Endothelial cell of umbilical vein (primary cell): Measurements from ENCODE around the gene PHF24. TPM values are rescaled to one million over a fixed set of nuclear protein-coding genes. Genes with fewer than 3 reads are reported as not detected.

Experiments
- BruUV-seq: library from RNA; stranded (reverse); fragments of 400-500 nt; replicated peaks from 2 replicates; lab custom pipeline; 2021; lab: Mats Ljungman, UMichigan
- CTCF ChIA-PET: fragments of 300-600, 350-600 bp; sonication (Branson Sonifier 250); formaldehyde crosslinking; loops from one replicate; lab custom pipeline; 2021; ENCODE audit warnings: antibody characterized with exemption, inconsistent platforms; lab: Charles Lee
- POLR2A ChIA-PET: fragments of 300-600, 350-600 bp; sonication (Branson Sonifier 250); formaldehyde crosslinking; loops from one replicate; lab custom pipeline; 2021; ENCODE audit warnings: antibody characterized with exemption, inconsistent platforms; lab: Charles Lee
- DNase-seq: peaks from one replicate; pipeline ENCODE4 v3.0.0-alpha.2; 2011; ENCODE audit warnings: low read depth, low spot score
- FAIRE-seq: peaks from 2 replicates; lab custom pipeline; 2011; peaks lifted over from hg19 to GRCh38; lab: Jason Lieb, UNC
- H2AFZ ChIP-seq: 2 replicates; pipeline ENCODE4 v1.6.0; 2012; ENCODE audit warnings: low read depth, low read length, control low read depth, inconsistent platforms
- H3K27ac ChIP-seq: 2 replicates; pipeline ENCODE4 v1.5.1; 2011; ENCODE audit warnings: low read depth, mild to moderate bottlenecking, control low read depth, low read length, moderate library complexity; ENCODE audit not compliant: insufficient read depth
- H3K27me3 ChIP-seq, 2 experiments: 2 replicates each; pipeline versions ENCODE4 v1.6.0 to v1.6.1; 2011; ENCODE audit warnings: low read length in 2 of 2, mixed read lengths in 1 of 2; ENCODE audit not compliant: control insufficient read depth in 2 of 2, insufficient read depth in 2 of 2
- H3K36me3 ChIP-seq, 2 experiments: 2 replicates in 1 of 2; 3 replicates in 1 of 2; pipeline ENCODE4 v1.5.1; 2011; ENCODE audit warnings: low read length in 2 of 2, mild to moderate bottlenecking in 1 of 2, moderate library complexity in 1 of 2; ENCODE audit not compliant: control insufficient read depth in 2 of 2, insufficient read depth in 2 of 2; ENCODE audit errors: extremely low read depth in 1 of 2
- H3K4me1 ChIP-seq: 3 replicates; pipeline ENCODE4 v1.5.1; 2011; ENCODE audit warnings: mild to moderate bottlenecking, low read length; ENCODE audit not compliant: control insufficient read depth, insufficient read depth; ENCODE audit errors: extremely low read depth
- H3K4me2 ChIP-seq: 2 replicates; pipeline ENCODE4 v1.6.1; 2011; ENCODE audit warnings: low read length, control low read depth, mixed read lengths; ENCODE audit not compliant: insufficient read depth
- H3K4me3 ChIP-seq, 3 experiments: fragments of 200-600 bp in 1 of 3; sonication (generic), shearing (Covaris generic) in 1 of 3; replicated peaks in 1 of 3; 2 replicates each; pipeline ENCODE4 v1.5.1; 2011 to 2016; ENCODE audit warnings: control low read depth in 3 of 3, low read length in 3 of 3, mild to moderate bottlenecking in 2 of 3, inconsistent platforms in 1 of 3, low read depth in 1 of 3, moderate library complexity in 1 of 3; ENCODE audit not compliant: insufficient read depth in 1 of 3
- H3K79me2 ChIP-seq: 2 replicates; pipeline ENCODE4 v1.6.0; 2012; ENCODE audit warnings: low read length, inconsistent platforms; ENCODE audit not compliant: control insufficient read depth, insufficient read depth
- H3K9ac ChIP-seq: replicated peaks from 2 replicates; pipeline ENCODE3; 2011; ENCODE audit warnings: low read length, control low read depth; ENCODE audit not compliant: insufficient read depth; ENCODE audit errors: extremely low read depth
- H3K9me1 ChIP-seq: replicated peaks from 3 replicates; pipeline ENCODE4 v1.6.0; 2011; ENCODE audit warnings: mild to moderate bottlenecking, low read length; ENCODE audit not compliant: control insufficient read depth, insufficient read depth; ENCODE audit errors: extremely low read depth
- H3K9me3 ChIP-seq: replicated peaks from 2 replicates; pipeline ENCODE4 v1.5.1; 2012; ENCODE audit warnings: low read length, inconsistent platforms; ENCODE audit not compliant: control insufficient read depth, insufficient read depth
- H4K20me1 ChIP-seq: replicated peaks from 2 replicates; pipeline ENCODE3; 2011; ENCODE audit warnings: mild to moderate bottlenecking, low read length; ENCODE audit not compliant: control insufficient read depth, insufficient read depth; ENCODE audit errors: extremely low read depth
- EZH2 ChIP-seq: IDR thresholded peaks from 2 replicates; pipeline ENCODE4 v1.6.1; 2012; ENCODE audit warnings: borderline replicate concordance, low read depth, mild to moderate bottlenecking, moderate library complexity, low read length, inconsistent platforms; ENCODE audit not compliant: severe bottlenecking
- FOS ChIP-seq: IDR thresholded peaks from 2 replicates; pipeline ENCODE4 v1.6.1; 2011; ENCODE audit warnings: mild to moderate bottlenecking, low read length, moderate library complexity, borderline replicate concordance; ENCODE audit not compliant: insufficient read depth
- GATA2 ChIP-seq: IDR thresholded peaks from 2 replicates; pipeline ENCODE4 v1.7.0; 2011; ENCODE audit warnings: low read depth, mild to moderate bottlenecking, moderate library complexity, mixed read lengths, low read length; ENCODE audit not compliant: insufficient read length, insufficient read depth
- POLR2A ChIP-seq: IDR thresholded peaks from 2 replicates; pipeline ENCODE4 v1.6.1; 2012; ENCODE audit warnings: low read depth, mild to moderate bottlenecking, control low read depth, low read length
- dilution Hi-C: fragments of 300-500 bp; cut with MboI; formaldehyde crosslinking; loops from one replicate; pipeline ENCODE4 v1.15.0; 2019; ENCODE audit warnings: low sequenced_read_pairs; ENCODE audit not compliant: extremely low pct_ligation_motif_present
- intact Hi-C: fragments of 100-400 bp; cut with micrococcal nuclease; formaldehyde crosslinking; loops from one replicate; pipeline ENCODE4 v1.10.0; 2022
- polyA plus RNA-seq, 4 experiments: library from polyadenylated mRNA; depleted of rRNA in 3 of 4; stranded (reverse) in 3 of 4; unstranded in 1 of 4; fragments of >200 nt; gene quantifications; 2 replicates each; pipeline versions ENCODE4 v1.2.1 to v1.2.3, GENCODE V29; 2011 to 2012; ENCODE audit warnings: missing spikeins in 1 of 4
- total RNA-seq: library from RNA; stranded (reverse); gene quantifications from 2 replicates; pipeline ENCODE4 v1.2.3, GENCODE V29; 2021
- TF ChIP-seq, protein P1 (sequence below), 2 donors: IDR thresholded peaks; 1 replicate in 1 of 2; 2 replicates in 1 of 2; pipeline ENCODE4 v1.5.1; 2011; ENCODE audit warnings: low read length in 2 of 2, mild to moderate bottlenecking in 2 of 2, moderate library complexity in 2 of 2, control low read depth in 1 of 2, inconsistent platforms in 1 of 2, low read depth in 1 of 2; ENCODE audit not compliant: insufficient read depth in 1 of 2; ENCODE audit errors: extremely low read depth in 1 of 2
- TF ChIP-seq, protein P2 (sequence below): IDR thresholded peaks from 2 replicates; pipeline ENCODE4 v1.6.1; 2011; ENCODE audit not compliant: insufficient read depth, insufficient read length

Gene PHF24
- total and polyA plus RNA-seq, 2 donors (not counting 3 experiments of a cell fraction or from before 2014, with no cell fraction given), result not detected

DNA sequence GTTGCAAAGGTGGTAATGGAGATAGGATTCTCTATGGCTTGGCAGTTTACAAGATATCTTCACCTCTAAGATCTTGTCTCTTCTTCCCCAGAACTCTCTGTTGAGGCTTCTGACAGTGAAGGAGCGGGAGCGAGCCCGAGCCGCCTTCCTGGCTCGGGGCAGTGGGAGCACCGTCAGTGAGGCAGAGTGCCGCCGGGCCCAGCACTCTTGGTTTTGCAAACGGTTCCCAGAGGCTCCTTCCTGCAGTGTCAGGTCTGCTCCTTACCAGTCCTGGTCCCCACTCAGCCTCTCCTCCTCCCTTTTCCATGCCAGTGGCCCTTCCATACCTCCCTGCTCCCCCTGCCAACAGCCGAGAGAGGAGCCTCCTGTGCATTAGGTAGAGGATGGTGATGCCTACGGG, 18.9 kb downstream of the PHF24 start:
- dilution Hi-C loops, result no loop called here
- no peak overlapping the region for H3K4me3 ChIP-seq
- H2AFZ ChIP-seq, result no peak overlapping the region
- ChIA-PET CTCF (interaction anchor here (1.4 kb wide), 1 partner anchor 8 kb away, joined by 3 read pairs; no protein-coding TSS in a partner anchor), POLR2A (no interaction called here)
- TF ChIP-seq GATA2, result no peak
- TF ChIP-seq, protein P1, sequence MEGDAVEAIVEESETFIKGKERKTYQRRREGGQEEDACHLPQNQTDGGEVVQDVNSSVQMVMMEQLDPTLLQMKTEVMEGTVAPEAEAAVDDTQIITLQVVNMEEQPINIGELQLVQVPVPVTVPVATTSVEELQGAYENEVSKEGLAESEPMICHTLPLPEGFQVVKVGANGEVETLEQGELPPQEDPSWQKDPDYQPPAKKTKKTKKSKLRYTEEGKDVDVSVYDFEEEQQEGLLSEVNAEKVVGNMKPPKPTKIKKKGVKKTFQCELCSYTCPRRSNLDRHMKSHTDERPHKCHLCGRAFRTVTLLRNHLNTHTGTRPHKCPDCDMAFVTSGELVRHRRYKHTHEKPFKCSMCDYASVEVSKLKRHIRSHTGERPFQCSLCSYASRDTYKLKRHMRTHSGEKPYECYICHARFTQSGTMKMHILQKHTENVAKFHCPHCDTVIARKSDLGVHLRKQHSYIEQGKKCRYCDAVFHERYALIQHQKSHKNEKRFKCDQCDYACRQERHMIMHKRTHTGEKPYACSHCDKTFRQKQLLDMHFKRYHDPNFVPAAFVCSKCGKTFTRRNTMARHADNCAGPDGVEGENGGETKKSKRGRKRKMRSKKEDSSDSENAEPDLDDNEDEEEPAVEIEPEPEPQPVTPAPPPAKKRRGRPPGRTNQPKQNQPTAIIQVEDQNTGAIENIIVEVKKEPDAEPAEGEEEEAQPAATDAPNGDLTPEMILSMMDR (IDR thresholded peaks at IDR 0.05; ENCODE audit: extremely low read depth in 1 of 2, insufficient read depth in 1 of 2, low read depth in 1 of 2, low read length in 2 of 2), result no peak
- no peak for FAIRE-seq
- H3K4me2 ChIP-seq, result no peak overlapping the region
- no TSS peak for BruUV-seq
- no peak for DNase-seq
- H3K79me2 ChIP-seq, result no peaks in the 10 kb centered on the region
- no peaks in the 10 kb centered on the region for H3K9me1 ChIP-seq
- H3K27me3 ChIP-seq, result peaks cover 5 to 11% of the 10 kb centered on the region in 2 experiments
- H3K9ac ChIP-seq, result no peak overlapping the region
- H3K4me1 ChIP-seq, result no peaks in the 10 kb centered on the region
- no peaks in the 10 kb centered on the region for H3K9me3 ChIP-seq
- H3K36me3 ChIP-seq, result no peaks in the 10 kb centered on the region
- H3K27ac ChIP-seq, result no peak overlapping the region
- no peaks in the 10 kb centered on the region for H4K20me1 ChIP-seq
- intact Hi-C loops, result no loop called here

DNA sequence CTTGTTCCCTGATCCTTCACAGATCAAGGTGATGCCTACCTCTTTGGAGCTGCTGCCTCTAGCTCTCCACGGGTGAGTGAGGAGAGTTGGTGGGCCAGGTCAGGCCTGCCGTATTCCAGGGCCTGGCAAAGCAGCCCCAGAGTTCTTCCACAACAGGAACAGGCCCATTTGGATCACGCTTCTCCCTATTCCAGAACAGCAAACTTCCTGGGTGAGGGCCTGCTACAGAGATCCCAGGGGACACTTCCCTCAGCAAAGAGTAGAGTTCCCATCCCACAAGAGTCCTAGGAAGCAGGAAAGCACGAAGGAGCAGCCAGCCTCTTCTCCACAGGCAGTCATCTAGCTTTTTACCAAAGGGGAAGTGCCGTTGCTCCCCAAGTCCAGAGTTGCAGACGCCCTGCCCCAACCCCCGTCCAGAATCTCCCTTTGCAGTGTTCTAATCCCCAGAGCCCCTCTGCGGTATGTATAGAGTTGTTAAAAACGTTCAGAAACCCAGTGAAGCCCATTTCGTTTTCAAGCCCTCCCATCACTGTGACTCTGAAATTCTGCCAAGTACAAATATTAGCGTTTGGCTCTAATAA, 22.2 kb downstream of the PHF24 start:
- H3K4me3 ChIP-seq, result no peak overlapping the region
- H3K79me2 ChIP-seq, result no peaks in the 10 kb centered on the region
- no peaks in the 10 kb centered on the region for H3K4me1 ChIP-seq
- POLR2A ChIA-PET, result no interaction called here
- no peaks in the 10 kb centered on the region for H4K20me1 ChIP-seq
- peaks cover 3 to 5% of the 10 kb centered on the region in 2 experiments for H3K27me3 ChIP-seq
- DNase-seq (no peak), FAIRE-seq (no peak)
- intact Hi-C loops, result loop anchor here (10.0 kb wide), 1 partner anchor 305 kb away; no protein-coding TSS in a partner anchor
- H3K9ac ChIP-seq, result no peak overlapping the region
- CTCF ChIA-PET, result interaction anchor here (1.0 to 6.6 kb wide), 5 partner anchors 14 to 220 kb away, joined by 3 to 174 read pairs (median 11); no protein-coding TSS in a partner anchor
- H3K27ac ChIP-seq, result no peak overlapping the region
- H3K9me3 ChIP-seq, result no peaks in the 10 kb centered on the region
- H3K4me2 ChIP-seq, result no peak overlapping the region
- no peaks in the 10 kb centered on the region for H3K36me3 ChIP-seq
- dilution Hi-C loops, result no loop called here
- H2AFZ ChIP-seq, result no peak overlapping the region
- no peaks in the 10 kb centered on the region for H3K9me1 ChIP-seq
- BruUV-seq, result no TSS peak
- TF ChIP-seq, protein P1 (IDR thresholded peaks at IDR 0.05; ENCODE audit: extremely low read depth in 1 of 2, insufficient read depth in 1 of 2, low read depth in 1 of 2, low read length in 2 of 2), result no peak
- TF ChIP-seq EZH2, result no peak
- TF ChIP-seq FOS, result no peak
- TF ChIP-seq POLR2A, result no peak
- TF ChIP-seq, protein P2, sequence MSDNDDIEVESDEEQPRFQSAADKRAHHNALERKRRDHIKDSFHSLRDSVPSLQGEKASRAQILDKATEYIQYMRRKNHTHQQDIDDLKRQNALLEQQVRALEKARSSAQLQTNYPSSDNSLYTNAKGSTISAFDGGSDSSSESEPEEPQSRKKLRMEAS, result no peak
